Caco-2 (cell line): ENCODE results near the gene UBA3. TPM values are rescaled to one million over a fixed set of nuclear protein-coding genes. Genes with fewer than 3 reads are reported as not detected.
A peak's percentile ranks its signal among the peaks of the same experiment; 100 is the strongest.

ENCODE experiments used
- BruUV-seq: library from RNA; stranded (reverse); fragments of 400-500 nt; replicated peaks from 2 replicates; lab custom pipeline; 2021; lab: Mats Ljungman, UMichigan
- CTCF ChIA-PET: fragments of 300-600 bp; sonication (Branson Sonifier 250); formaldehyde crosslinking; loops from one replicate; lab custom pipeline; 2022; ENCODE audit warnings: antibody characterized with exemption; lab: Charles Lee
- POLR2A ChIA-PET: fragments of 300-600 bp; sonication (Branson Sonifier 250); formaldehyde crosslinking; loops from one replicate; lab custom pipeline; 2022; ENCODE audit warnings: antibody characterized with exemption; lab: Charles Lee
- DNase-seq, 2 experiments: peaks; one replicate each; pipeline versions ENCODE4 v3.0.0 to v3.0.0-alpha.2; 2020 to 2022
- H3K27me3 ChIP-seq: replicated peaks from 2 replicates; pipeline ENCODE4 v1.6.0; 2011; ENCODE audit warnings: low read length; ENCODE audit not compliant: control insufficient read depth, insufficient read depth
- H3K36me3 ChIP-seq: 2 replicates; pipeline ENCODE4 v1.5.1; 2011; ENCODE audit warnings: low read length; ENCODE audit not compliant: control insufficient read depth, insufficient read depth
- H3K4me1 ChIP-seq: fragments of 250-450 bp; sonication (Bioruptor Pico); 2 replicates; pipeline ENCODE4 v1.5.1; 2020; ENCODE audit warnings: mild to moderate bottlenecking
- H3K4me3 ChIP-seq: 2 replicates; pipeline ENCODE4 v1.5.1; 2011; ENCODE audit warnings: low read depth, mild to moderate bottlenecking, control low read depth, low read length
- H3K9me3 ChIP-seq: fragments of 250-450 bp; sonication (Bioruptor Pico); 2 replicates; pipeline ENCODE4 v1.5.1; 2020; ENCODE audit warnings: mild to moderate bottlenecking, moderate library complexity
- H3K27ac Mint-ChIP-seq: one replicate; pipeline ENCODE4 v1.8.0; 2022; ENCODE audit warnings: mixed read lengths; ENCODE audit not compliant: unreplicated experiment
- H3K27me3 Mint-ChIP-seq: one replicate; pipeline ENCODE4 v1.8.0; 2022; ENCODE audit warnings: mixed read lengths; ENCODE audit not compliant: insufficient read depth, unreplicated experiment
- H3K36me3 Mint-ChIP-seq: one replicate; pipeline ENCODE4 v1.8.0; 2022; ENCODE audit warnings: mild to moderate bottlenecking, mixed read lengths; ENCODE audit not compliant: insufficient read depth, unreplicated experiment
- H3K4me1 Mint-ChIP-seq: one replicate; pipeline ENCODE4 v1.8.0; 2022; ENCODE audit warnings: low read depth, mixed read lengths; ENCODE audit not compliant: unreplicated experiment
- H3K4me3 Mint-ChIP-seq: one replicate; pipeline ENCODE4 v1.8.0; 2022; ENCODE audit warnings: mild to moderate bottlenecking, moderate library complexity, mixed read lengths; ENCODE audit not compliant: unreplicated experiment
- H3K9me3 Mint-ChIP-seq: one replicate; pipeline ENCODE4 v1.8.0; 2022; ENCODE audit warnings: mixed read lengths; ENCODE audit not compliant: unreplicated experiment
- CTCF ChIP-seq, 2 experiments: fragments of 200-600 bp in 1 of 2; IDR thresholded peaks; 1 replicate in 1 of 2; 2 replicates in 1 of 2; pipeline versions ENCODE4 v1.5.1 to v1.8.0; 2011 to 2022; ENCODE audit warnings: antibody characterized with exemption in 1 of 2, control low read depth in 1 of 2, inconsistent platforms in 1 of 2, low read depth in 1 of 2, low read length in 1 of 2, mild to moderate bottlenecking in 1 of 2, moderate library complexity in 1 of 2; ENCODE audit not compliant: insufficient read depth in 1 of 2, severe bottlenecking in 1 of 2, unreplicated experiment in 1 of 2
- intact Hi-C: fragments of 100-400 bp; cut with micrococcal nuclease; formaldehyde crosslinking; loops from one replicate; pipeline ENCODE4 v1.10.0; 2022; ENCODE audit not compliant: unreplicated experiment
- total RNA-seq: library from RNA; stranded (reverse); gene quantifications from 2 replicates; pipeline ENCODE4 v1.2.3, GENCODE V29; 2022

Gene UBA3
- total RNA-seq, 1 experiment from 2014 or later: 49.6 TPM

GRCh38 chr3:69020424-69020823 lies 59.7 kb downstream of the UBA3 start:
- ChIA-PET POLR2A (no interaction called here), CTCF (no interaction called here)
- Mint-ChIP-seq H3K36me3 (peaks cover 26% of the 10 kb centered on the region), H3K9me3 (no peaks in the 10 kb centered on the region), H3K27me3 (no peaks in the 10 kb centered on the region), H3K4me1 (no peaks in the 10 kb centered on the region), H3K4me3 (no peak overlapping the region), H3K27ac (no peak overlapping the region)
- H3K36me3 ChIP-seq: peaks cover 1% of the 10 kb centered on the region; the same call in 1 of the 2 replicates
- H3K4me1 ChIP-seq: no peaks in the 10 kb centered on the region
- no peaks in the 10 kb centered on the region for H3K27me3 ChIP-seq
- BruUV-seq: no TSS peak
- intact Hi-C loops: no loop called here
- no peaks in the 10 kb centered on the region for H3K9me3 ChIP-seq
- no peak for DNase-seq
- H3K4me3 ChIP-seq: no peak overlapping the region
- peak; percentile 33 to 45 for TF ChIP-seq CTCF (IDR thresholded peaks at IDR 0.05; ENCODE audit: insufficient read depth in 1 of 2, low read depth in 1 of 2, low read length in 1 of 2, severe bottlenecking in 1 of 2, unreplicated experiment in 1 of 2)

- no peaks in the 10 kb centered on the region for H3K4me1 Mint-ChIP-seq
- CTCF ChIA-PET: no interaction called here
- intact Hi-C loops: no loop called here
- Histone ChIP-seq H3K36me3 (no peaks in the 10 kb centered on the region), H3K4me1 (0 out of 2 replicates have a peak, but pooled peaks cover 6% of the 10 kb centered on the region), H3K9me3 (no peaks in the 10 kb centered on the region), H3K4me3 (no peak overlapping the region), H3K27me3 (no peaks in the 10 kb centered on the region)
- no peak for DNase-seq
- no peak overlapping the region for H3K4me3 Mint-ChIP-seq
- TF ChIP-seq CTCF (IDR thresholded peaks at IDR 0.05; ENCODE audit: insufficient read depth in 1 of 2, low read depth in 1 of 2, low read length in 1 of 2, severe bottlenecking in 1 of 2, unreplicated experiment in 1 of 2): no peak
- no TSS peak for BruUV-seq
- no peaks in the 10 kb centered on the region for H3K9me3 Mint-ChIP-seq
- POLR2A ChIA-PET: no interaction called here
- H3K27ac Mint-ChIP-seq: no peak overlapping the region
- peaks cover 12% of the 10 kb centered on the region for H3K36me3 Mint-ChIP-seq
- no peaks in the 10 kb centered on the region for H3K27me3 Mint-ChIP-seq
Observed at GRCh38 chr3:69016901-69017300, 63.3 kb downstream of the UBA3 start.

- H3K27ac Mint-ChIP-seq: no peak overlapping the region
- H3K4me3 ChIP-seq: no peak overlapping the region
- H3K27me3 Mint-ChIP-seq: no peaks in the 10 kb centered on the region
- no peak for DNase-seq
- no peaks in the 10 kb centered on the region for H3K9me3 ChIP-seq
- ChIA-PET POLR2A (no interaction called here), CTCF (no interaction called here)
- 0 out of 2 replicates have a peak, but pooled peaks cover 6% of the 10 kb centered on the region for H3K4me1 ChIP-seq
- no peaks in the 10 kb centered on the region for H3K27me3 ChIP-seq
- no peak overlapping the region for H3K4me3 Mint-ChIP-seq
- no TSS peak for BruUV-seq
- TF ChIP-seq CTCF (IDR thresholded peaks at IDR 0.05; ENCODE audit: insufficient read depth in 1 of 2, low read depth in 1 of 2, low read length in 1 of 2, severe bottlenecking in 1 of 2, unreplicated experiment in 1 of 2): no peak
- intact Hi-C loops: no loop called here
- H3K9me3 Mint-ChIP-seq: no peaks in the 10 kb centered on the region
- H3K36me3 Mint-ChIP-seq: peaks cover 12% of the 10 kb centered on the region
- H3K4me1 Mint-ChIP-seq: no peaks in the 10 kb centered on the region
- H3K36me3 ChIP-seq: no peaks in the 10 kb centered on the region
Observed at GRCh38 chr3:69016102-69016501, 64.1 kb downstream of the UBA3 start.
